Endometrial microvascular endothelial cells (primary cell): Measurements from ENCODE around the gene IPCEF1. TPM values are rescaled to one million over a fixed set of nuclear protein-coding genes. Genes with fewer than 3 reads are reported as not detected.
"Not testable (repeated sequence)": the region's sequence is repeated elsewhere in the genome, so short reads cannot be mapped to it uniquely, and the experiment has no call there.

Source experiments
- in situ Hi-C: cut with HindIII; loops from 2 replicates; pipeline ENCODE4 v1.10.0; 2017; ENCODE audit warnings: low sequenced_read_pairs, low pct_unique_long_range_greater_than_20kb; ENCODE audit errors: inconsistent ontology term
- total RNA-seq: library from RNA; depleted of rRNA; stranded (reverse); fragments of >200 nt; gene quantifications from one replicate; pipeline ENCODE4 v1.2.3, GENCODE V29; 2015; ENCODE audit errors: inconsistent ontology term

The IPCEF1 gene
- total RNA-seq, 1 donor from 2014 or later, result not detected

- in situ Hi-C loops, result no loop called here
Observed at GRCh38 chr6:154343473-154344308, 12.9 kb downstream of the IPCEF1 start.

GRCh38 chr6:154341871-154342270 lies 14.7 kb downstream of the IPCEF1 start:
- in situ Hi-C loops, result no loop called here

DNA sequence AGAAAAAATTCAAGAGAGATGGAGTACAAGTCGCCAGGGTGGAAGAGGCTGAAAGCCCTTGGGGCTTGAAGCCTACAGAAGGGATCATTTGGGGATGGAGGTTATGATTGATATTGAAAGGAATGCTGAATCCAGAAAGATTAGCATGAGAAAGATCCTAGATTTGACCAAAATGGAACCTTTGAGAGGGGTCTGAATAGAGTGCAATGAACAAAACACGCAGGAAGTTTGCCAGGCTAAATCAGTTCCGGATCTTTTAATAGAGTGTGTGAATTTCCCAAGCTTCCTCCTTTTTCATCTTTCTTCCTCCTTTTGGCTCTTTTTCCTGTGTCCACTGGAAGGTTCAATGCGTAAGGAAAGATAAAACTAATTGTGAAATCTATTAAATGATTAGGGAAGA lies 15.3 kb downstream of the IPCEF1 start:
- in situ Hi-C loops, result no loop called here

- in situ Hi-C loops, result no loop called here
Observed at GRCh38 chr6:154337406-154338005, 19.1 kb downstream of the IPCEF1 start.

DNA sequence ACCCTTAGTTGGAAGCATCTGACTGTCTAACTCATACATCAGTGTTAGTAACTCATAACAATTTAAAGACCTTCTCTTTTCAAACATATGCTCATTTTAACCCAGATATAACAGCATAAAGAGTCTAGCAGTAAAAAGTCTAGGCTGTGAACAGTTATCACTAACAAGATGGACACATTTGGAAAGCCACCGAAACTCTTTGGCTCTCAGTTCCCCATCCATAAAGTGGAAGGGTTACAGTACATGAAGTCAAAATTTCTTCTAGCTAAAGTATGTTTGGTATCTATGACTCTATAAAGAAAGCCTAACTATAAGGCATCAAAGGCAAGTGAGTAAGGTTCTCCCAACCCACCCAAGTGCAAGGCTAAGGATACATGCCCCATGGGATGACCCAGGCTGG lies 22.5 kb downstream of the IPCEF1 start:
- in situ Hi-C loops, result not testable (repeated sequence)

DNA sequence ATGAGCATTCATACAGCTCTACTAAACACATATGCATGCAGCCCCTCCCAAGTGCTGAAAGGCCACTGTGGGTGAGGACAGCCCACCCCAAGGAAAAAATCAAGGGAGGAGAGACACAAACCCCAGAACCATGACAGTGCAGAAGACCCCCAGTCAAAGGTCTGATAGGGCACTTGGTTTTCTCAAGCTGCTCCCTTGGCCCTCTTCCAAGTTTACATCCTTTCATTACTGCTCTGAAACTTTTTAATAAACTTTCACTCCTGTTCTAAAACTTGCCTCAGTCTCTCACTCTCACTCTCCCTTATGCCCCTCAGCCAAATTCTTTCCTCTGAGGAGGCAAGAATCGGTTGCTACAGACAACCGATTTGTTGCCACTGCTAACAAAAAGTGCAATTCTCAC lies 24.9 kb downstream of the IPCEF1 start:
- in situ Hi-C loops, result no loop called here

DNA sequence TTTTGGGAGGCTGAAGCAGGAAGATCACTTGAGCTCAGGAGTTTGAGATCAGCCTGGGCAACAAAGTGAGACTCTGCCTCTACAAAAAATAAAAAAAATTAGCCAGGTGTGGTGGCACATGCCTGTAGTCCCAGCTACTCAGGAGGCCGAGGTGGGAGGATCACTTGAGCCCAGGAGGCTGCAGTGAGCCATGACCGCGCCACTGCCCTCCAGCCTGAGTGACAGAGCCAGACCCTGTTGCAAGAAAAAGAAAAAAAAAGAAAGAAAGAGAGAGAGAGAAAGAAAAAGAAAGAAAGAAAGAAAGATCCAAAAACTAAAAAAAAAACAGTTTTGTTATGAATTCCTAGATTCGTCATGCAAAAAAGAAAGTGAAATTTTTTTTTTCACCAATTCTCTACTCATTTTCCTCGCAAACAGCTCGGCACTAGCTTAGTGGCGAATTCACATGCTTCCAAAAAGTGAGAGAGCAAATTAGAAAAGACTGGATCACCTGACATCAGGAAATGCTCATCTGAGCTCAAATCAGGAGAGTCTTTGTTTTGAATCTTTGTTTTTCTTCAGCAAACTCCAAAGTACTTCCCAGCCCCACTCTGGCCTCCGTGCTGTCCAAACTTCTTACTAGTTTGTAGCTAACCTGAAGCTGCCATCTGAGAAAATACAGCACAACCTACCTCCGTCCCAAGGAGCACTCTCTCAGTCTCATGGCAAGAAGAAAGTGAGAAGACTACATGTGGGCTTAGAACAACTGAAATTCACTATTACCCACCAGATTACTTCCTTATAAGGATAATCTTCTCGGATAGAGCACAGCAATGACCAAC lies 27.0 kb downstream of the IPCEF1 start:
- in situ Hi-C loops, result no loop called here

DNA sequence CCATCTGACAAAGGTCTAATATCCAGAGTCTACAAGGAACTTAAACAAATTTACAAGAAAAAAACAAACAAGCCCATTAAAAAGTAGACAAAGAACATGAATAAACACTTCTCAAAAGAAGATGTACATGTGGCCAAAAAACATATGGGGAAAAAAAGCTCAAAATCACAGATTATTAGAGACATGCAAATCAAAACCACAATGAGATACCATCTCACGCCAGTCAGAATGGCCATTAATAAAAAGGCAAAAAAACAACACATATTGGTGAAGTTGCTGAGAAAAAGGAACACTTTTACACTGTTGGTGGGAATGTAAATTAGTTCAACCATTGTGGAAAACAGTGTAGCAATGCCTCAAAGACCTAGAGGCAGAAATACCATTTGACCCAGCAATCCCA lies 29.3 kb downstream of the IPCEF1 start:
- in situ Hi-C loops, result not testable (repeated sequence)

GRCh38 chr6:154325142-154325541 lies 31.5 kb downstream of the IPCEF1 start:
- in situ Hi-C loops, result no loop called here

GRCh38 chr6:154320181-154320580 lies 36.4 kb downstream of the IPCEF1 start:
- in situ Hi-C loops, result no loop called here

DNA sequence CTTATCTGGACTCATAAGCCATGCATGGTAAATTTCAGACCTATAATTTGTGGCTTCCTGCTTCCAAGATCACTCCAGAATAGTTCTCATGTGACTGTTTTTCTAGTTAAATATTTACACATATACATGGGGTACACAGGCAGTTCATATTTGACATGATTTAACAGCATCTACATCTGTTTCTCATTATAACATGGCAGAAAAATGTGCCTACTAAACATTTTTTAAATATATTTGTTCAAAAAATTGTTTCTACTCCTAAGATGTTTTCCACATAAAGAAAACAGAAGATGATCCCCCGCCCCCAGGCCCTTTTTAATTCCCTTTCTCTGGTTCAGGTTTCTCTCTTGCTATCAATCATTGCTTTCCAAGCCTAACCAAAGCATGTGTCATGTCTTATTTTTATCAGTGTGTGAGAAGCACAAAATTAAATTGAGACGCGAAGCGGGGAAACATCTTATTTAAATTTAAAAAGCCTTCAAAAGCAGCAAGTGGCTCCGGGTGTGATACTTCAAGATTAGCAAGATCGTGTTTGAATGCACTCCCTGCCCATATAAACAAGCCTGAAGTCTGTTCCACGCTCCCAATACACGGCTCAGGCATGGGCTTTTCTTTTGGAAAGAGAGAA lies 37.3 kb downstream of the IPCEF1 start:
- in situ Hi-C loops, result no loop called here

- in situ Hi-C loops, result no loop called here
Observed at GRCh38 chr6:154318721-154319120, 37.9 kb downstream of the IPCEF1 start.

GRCh38 chr6:154316131-154316530 lies 40.5 kb downstream of the IPCEF1 start:
- in situ Hi-C loops, result no loop called here

DNA sequence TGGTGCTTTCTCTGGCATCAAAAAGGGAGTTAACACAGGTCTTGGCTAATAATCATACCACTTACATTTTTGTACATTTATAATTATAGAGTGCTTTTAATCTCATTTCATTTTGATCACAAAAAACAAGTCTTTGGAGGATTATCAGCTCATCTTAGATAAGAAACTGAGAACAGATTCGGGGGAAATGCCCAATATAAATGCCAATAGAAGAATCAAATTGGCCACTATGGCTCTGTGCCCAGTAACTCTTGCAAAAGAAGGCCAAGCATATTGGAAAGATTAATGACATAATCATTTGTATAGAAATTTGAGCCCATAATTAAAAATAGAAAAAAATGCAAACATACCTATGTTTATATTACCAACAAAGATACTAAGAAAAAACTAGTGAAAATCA lies 42.5 kb downstream of the IPCEF1 start:
- in situ Hi-C loops, result no loop called here

DNA sequence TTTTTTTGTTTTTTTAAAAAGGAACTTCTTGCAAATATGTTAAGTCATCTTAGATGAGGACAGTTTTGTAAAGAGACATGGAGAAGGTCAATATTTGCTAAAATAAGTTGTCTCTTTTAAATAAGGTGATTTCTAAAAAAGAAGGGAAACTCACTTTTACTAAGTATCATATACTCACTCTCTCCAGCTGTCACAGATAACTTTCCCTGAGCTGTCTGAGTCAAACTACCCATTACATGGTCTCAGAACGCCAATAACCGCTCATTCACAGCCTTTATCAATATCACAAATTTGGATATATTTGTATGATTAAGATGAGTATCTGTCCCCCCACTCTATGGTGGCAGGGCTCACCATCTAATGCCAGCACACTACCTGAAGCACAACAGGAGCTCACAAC lies 47.6 kb downstream of the IPCEF1 start:
- in situ Hi-C loops, result no loop called here

- in situ Hi-C loops, result no loop called here
Observed at GRCh38 chr6:154307696-154308425, 48.7 kb downstream of the IPCEF1 start.

GRCh38 chr6:154307147-154307546 lies 49.5 kb downstream of the IPCEF1 start:
- in situ Hi-C loops, result not testable (repeated sequence)

DNA sequence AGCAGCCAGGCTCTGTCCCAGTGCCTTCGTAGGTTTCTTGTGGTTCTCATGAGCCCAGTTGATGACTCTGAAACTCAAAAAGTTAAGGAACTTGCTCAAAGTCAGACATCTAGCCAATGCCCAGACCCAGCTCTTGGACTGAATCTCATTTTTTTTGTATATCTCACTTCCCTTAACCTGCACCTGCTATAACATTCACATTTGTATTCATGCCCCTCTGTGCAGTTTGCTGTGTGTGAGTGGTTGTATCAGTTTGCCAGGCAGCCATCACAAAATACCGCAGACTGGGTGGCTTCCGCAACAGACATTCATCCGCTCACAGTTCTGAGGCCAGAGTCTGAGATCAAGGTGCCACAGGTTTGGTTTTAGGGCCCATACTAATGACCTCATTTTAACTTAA lies 49.9 kb downstream of the IPCEF1 start:
- in situ Hi-C loops, result no loop called here

DNA sequence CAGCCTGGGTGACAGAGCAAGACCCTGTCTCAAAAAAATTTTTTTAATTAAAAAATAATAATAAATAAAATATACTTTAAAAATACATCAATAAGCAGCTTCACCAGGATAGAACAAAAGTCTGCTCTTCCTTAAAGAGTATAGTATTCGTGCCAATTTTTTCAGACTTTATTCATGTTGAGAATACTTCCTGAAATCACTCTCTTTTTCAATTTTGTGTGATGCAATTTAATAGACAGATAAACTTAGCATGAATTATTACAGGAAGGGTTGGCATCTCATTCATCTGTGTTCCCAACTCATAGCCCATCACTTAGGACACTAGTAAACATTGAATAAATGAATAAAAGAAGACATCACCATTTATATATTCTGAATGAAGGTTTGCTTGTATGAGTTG lies 52.4 kb downstream of the IPCEF1 start:
- in situ Hi-C loops, result no loop called here
